Panc1 (cell line): Measurements from ENCODE around the gene HS1BP3.

Experiments used
- POLR2AphosphoS5 ChIP-seq: IDR thresholded peaks from 2 replicates; pipeline ENCODE4 v1.6.1; 2012; ENCODE audit warnings: mild to moderate bottlenecking, low read depth, low read length, moderate library complexity
- TF ChIP-seq, protein P1 (sequence below): fragments of 450-650 bp; IDR thresholded peaks from 2 replicates; pipeline ENCODE4 v1.5.1; 2017; ENCODE audit warnings: mild to moderate bottlenecking

DNA sequence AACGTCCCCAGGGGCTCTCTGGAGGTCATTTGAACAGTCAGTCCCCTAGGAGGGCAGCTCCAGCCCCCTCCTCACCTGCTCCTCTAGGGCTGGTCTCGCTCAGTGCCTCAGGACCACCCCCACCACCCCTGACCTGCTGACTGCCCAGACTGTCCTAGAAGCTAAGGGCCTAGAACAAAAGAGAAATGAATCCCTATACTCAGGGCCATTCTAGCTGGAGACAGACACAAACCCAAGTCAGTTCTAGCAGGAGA, 83.0 kb downstream of the HS1BP3 start:
- TF ChIP-seq, protein P1, sequence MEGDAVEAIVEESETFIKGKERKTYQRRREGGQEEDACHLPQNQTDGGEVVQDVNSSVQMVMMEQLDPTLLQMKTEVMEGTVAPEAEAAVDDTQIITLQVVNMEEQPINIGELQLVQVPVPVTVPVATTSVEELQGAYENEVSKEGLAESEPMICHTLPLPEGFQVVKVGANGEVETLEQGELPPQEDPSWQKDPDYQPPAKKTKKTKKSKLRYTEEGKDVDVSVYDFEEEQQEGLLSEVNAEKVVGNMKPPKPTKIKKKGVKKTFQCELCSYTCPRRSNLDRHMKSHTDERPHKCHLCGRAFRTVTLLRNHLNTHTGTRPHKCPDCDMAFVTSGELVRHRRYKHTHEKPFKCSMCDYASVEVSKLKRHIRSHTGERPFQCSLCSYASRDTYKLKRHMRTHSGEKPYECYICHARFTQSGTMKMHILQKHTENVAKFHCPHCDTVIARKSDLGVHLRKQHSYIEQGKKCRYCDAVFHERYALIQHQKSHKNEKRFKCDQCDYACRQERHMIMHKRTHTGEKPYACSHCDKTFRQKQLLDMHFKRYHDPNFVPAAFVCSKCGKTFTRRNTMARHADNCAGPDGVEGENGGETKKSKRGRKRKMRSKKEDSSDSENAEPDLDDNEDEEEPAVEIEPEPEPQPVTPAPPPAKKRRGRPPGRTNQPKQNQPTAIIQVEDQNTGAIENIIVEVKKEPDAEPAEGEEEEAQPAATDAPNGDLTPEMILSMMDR = no peak
- no peak for TF ChIP-seq POLR2AphosphoS5
